Progenitor cell of endocrine pancreas (in vitro differentiated cells): ENCODE results near the gene EGFL6. TPM values are rescaled to one million over a fixed set of nuclear protein-coding genes. Genes with fewer than 3 reads are reported as not detected.

Source experiments
- DNase-seq: peaks from one replicate; pipeline ENCODE4 v3.0.0; 2021; ENCODE audit warnings: low spot score; ENCODE audit not compliant: unreplicated experiment
- H3K27ac Mint-ChIP-seq: 2 replicates; pipeline ENCODE4 v1.8.0; 2021; ENCODE audit warnings: mild to moderate bottlenecking, moderate library complexity, mixed read lengths
- H3K27me3 Mint-ChIP-seq: 2 replicates; pipeline ENCODE4 v1.8.0; 2021; ENCODE audit warnings: mixed read lengths
- H3K36me3 Mint-ChIP-seq: 2 replicates; pipeline ENCODE4 v1.8.0; 2022; ENCODE audit warnings: mixed read lengths; ENCODE audit not compliant: insufficient read depth
- H3K4me1 Mint-ChIP-seq: 2 replicates; pipeline ENCODE4 v1.8.0; 2021; ENCODE audit warnings: low read depth, mixed read lengths
- H3K4me3 Mint-ChIP-seq: 2 replicates; pipeline ENCODE4 v1.8.0; 2021; ENCODE audit warnings: low read depth, mild to moderate bottlenecking, moderate library complexity, mixed read lengths
- H3K9me3 Mint-ChIP-seq: 2 replicates; pipeline ENCODE4 v1.8.0; 2021; ENCODE audit warnings: low read depth, mixed read lengths
- total RNA-seq: library from RNA; stranded (reverse); gene quantifications from 2 replicates; pipeline ENCODE4 v1.2.1, GENCODE V29; 2021
- TF ChIP-seq, protein P1 (sequence below): fragments of 200-600 bp; sonication (generic); IDR thresholded peaks from one replicate; pipeline ENCODE4 v1.5.0; 2021; ENCODE audit warnings: antibody characterized with exemption, mild to moderate bottlenecking; ENCODE audit not compliant: unreplicated experiment

EGFL6 gene
- total RNA-seq, 1 donor from 2014 or later, result 0.34 TPM

DNA sequence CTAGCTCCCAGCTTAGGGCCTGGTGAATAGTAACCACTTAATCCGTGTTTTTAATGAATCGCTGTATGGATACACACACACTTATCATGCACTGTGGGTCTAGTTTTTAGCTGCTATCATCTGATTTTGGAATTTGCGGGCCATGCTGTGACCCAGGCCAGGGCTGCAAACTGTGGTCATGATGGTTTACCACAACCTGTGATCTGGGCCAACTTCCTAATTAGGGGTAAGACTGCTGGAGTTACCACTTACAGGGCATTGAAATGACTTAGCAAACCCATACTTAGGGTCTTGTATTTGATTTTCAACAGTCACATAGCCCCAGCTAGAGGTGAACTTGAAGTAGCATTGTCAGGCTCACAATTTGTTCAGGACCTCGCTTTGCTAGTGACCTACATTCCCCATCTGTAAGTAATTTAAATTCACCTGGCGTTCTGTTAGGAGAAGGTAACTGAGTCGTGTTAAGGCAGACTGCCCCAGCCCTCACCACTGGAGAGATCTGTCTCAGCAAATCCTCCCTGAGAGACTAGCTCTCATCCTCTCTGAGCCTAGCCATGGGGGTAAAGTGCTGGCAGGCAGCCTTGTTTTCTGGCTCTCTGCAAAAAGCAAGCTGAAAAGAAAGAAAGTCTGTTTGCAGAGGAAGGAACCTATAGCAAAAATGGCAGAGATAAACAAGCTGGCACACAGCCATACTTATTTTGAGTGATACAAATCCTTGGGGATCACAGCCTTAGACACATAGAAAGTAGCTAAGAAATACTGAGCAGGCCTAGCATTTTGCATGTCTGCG lies 33.8 kb upstream of the EGFL6 start:
- no peaks in the 10 kb centered on the region for H3K27me3 Mint-ChIP-seq
- peaks cover 22% of the 10 kb centered on the region for H3K9me3 Mint-ChIP-seq
- H3K27ac Mint-ChIP-seq, result no peak overlapping the region
- no peak for DNase-seq
- H3K36me3 Mint-ChIP-seq, result no peaks in the 10 kb centered on the region
- TF ChIP-seq, protein P1, sequence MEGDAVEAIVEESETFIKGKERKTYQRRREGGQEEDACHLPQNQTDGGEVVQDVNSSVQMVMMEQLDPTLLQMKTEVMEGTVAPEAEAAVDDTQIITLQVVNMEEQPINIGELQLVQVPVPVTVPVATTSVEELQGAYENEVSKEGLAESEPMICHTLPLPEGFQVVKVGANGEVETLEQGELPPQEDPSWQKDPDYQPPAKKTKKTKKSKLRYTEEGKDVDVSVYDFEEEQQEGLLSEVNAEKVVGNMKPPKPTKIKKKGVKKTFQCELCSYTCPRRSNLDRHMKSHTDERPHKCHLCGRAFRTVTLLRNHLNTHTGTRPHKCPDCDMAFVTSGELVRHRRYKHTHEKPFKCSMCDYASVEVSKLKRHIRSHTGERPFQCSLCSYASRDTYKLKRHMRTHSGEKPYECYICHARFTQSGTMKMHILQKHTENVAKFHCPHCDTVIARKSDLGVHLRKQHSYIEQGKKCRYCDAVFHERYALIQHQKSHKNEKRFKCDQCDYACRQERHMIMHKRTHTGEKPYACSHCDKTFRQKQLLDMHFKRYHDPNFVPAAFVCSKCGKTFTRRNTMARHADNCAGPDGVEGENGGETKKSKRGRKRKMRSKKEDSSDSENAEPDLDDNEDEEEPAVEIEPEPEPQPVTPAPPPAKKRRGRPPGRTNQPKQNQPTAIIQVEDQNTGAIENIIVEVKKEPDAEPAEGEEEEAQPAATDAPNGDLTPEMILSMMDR, result no peak
- H3K4me1 Mint-ChIP-seq, result no peaks in the 10 kb centered on the region
- no peak overlapping the region for H3K4me3 Mint-ChIP-seq

DNA sequence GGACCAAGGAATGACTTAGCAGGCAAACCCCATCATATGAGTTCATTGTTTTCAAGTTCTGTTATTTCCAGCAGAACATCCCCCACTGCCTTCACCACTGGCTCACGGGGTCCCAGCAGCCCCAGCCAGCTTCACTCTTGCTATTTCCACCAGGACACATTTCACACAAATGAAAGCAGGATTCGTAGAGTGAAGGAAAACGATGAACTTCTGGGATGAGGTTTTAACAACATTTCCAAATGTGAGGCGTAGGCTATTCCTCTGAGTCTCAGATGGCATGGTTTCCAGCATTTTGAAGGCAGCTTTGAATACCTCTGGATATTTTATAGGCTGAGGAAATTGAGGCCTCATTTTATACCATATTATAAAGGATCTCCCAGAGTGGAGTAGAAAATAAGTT lies 32.9 kb upstream of the EGFL6 start:
- peaks cover 21% of the 10 kb centered on the region for H3K9me3 Mint-ChIP-seq
- no peak for DNase-seq
- no peak overlapping the region for H3K4me3 Mint-ChIP-seq
- no peaks in the 10 kb centered on the region for H3K27me3 Mint-ChIP-seq
- no peaks in the 10 kb centered on the region for H3K36me3 Mint-ChIP-seq
- TF ChIP-seq, protein P1, result no peak
- H3K4me1 Mint-ChIP-seq, result no peaks in the 10 kb centered on the region
- no peak overlapping the region for H3K27ac Mint-ChIP-seq

DNA sequence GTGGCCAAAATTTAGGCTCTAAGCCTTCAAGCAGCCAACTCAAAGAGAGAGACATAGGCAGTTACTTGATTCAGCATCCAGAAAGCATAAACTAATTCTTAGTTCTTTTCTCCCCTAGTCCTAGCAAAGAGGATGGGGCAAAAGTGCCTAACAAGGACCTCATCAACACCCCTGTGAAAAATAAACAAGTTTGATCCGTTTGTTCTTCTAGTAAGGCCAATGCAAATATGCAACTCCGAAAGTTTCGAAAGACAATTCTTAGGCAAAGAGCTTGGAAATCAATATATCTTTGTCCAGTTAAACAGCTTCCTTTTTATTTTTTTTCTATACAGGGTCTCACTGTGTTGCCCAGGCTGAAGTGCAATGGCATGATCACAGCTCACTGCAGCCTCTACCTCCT lies 31.0 kb upstream of the EGFL6 start:
- H3K9me3 Mint-ChIP-seq, result peaks cover 15% of the 10 kb centered on the region
- no peaks in the 10 kb centered on the region for H3K27me3 Mint-ChIP-seq
- no peak overlapping the region for H3K27ac Mint-ChIP-seq
- H3K4me3 Mint-ChIP-seq, result no peak overlapping the region
- H3K36me3 Mint-ChIP-seq, result no peaks in the 10 kb centered on the region
- DNase-seq, result no peak
- TF ChIP-seq, protein P1, result no peak
- H3K4me1 Mint-ChIP-seq, result no peaks in the 10 kb centered on the region

DNA sequence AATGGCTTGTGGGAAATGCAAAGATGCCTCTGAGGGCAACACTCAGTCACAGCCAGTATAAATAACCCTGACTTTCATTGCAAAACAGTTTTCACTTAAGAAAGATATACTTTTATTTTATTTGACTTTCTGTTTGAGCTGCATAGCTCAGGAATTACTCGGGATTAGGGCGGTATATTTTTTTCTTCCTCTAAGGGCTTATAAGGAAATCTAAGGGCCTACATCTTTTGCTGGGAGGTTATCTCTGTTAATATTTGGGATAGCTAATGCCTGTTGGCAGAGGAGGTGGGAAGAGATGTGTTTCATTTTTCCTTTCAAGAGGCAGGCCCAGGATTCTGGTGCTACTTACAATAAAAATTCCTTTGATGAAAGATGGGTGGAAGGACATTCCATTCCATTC lies 28.8 kb upstream of the EGFL6 start:
- TF ChIP-seq, protein P1, result no peak
- no peaks in the 10 kb centered on the region for H3K4me1 Mint-ChIP-seq
- no peak for DNase-seq
- no peak overlapping the region for H3K27ac Mint-ChIP-seq
- no peak overlapping the region for H3K4me3 Mint-ChIP-seq
- peaks cover 17% of the 10 kb centered on the region for H3K9me3 Mint-ChIP-seq
- no peaks in the 10 kb centered on the region for H3K36me3 Mint-ChIP-seq
- no peaks in the 10 kb centered on the region for H3K27me3 Mint-ChIP-seq

DNA sequence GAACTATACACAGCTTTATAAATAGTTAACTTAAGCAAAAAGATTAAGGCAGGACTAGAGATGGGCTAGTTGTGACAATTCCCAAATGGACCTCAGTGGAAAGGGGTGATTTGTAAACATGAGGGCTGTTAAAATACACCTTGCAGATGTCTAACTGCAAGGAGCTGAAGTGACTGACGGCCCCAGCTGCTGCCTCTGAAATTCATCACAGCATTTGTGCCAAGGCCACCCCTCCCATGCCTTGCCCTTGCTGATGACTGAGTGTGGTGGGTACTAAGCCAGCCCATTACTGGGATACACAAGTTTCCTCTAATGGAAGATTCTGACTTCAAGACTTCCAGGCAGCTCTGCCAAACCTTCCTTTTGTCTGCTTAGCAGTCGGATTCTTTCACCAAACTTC lies 23.7 kb upstream of the EGFL6 start:
- Mint-ChIP-seq H3K27ac (no peak overlapping the region), H3K27me3 (no peaks in the 10 kb centered on the region), H3K36me3 (no peaks in the 10 kb centered on the region), H3K9me3 (peaks cover 21% of the 10 kb centered on the region), H3K4me1 (no peaks in the 10 kb centered on the region), H3K4me3 (no peak overlapping the region)
- TF ChIP-seq, protein P1, result no peak
- DNase-seq, result no peak
